NCI-H345 treated with DMSO at 0.1 percent for 48 hours (cell line): ENCODE measurements around the gene SLC13A3.

Experiments
- DNase-seq: peaks from one replicate; lab custom pipeline; 2025; ENCODE audit not compliant: unreplicated experiment; lab: John Stamatoyannopoulos, UW

Gene SLC13A3

DNA sequence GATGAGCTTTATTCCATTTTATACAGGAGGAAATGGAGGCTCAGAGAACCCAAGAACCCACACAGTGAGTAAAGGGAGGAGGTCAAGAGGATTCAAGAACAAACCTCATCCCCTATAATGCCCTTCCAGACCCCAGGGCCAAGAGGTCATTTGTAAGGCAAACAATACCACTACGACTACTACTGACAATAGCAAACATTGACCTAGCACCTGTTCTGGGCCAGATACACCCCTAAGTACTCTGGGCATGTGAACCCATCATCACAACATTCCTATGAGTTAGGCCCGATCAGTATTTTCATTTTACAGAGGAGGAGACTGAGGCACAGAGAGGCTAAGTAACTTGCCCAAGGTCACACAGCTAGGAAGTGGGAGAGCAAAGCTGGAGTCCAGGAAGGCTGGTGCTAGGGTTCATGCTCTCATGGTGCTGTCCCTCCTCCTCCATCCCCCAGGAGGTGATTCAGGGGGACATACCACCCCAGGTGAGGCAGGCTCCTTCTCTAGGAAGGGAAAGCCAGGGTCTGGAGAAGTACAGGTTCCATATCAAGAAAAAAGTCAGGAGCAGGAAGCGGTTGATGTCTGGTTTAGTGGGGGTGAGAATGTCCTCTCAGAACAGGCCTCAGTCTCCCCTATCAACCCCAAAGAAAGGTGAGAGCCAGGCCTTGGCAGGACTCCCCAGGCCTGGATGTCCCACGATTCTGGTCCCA lies 13.7 kb downstream of the SLC13A3 start:
- no peak for DNase-seq

DNA sequence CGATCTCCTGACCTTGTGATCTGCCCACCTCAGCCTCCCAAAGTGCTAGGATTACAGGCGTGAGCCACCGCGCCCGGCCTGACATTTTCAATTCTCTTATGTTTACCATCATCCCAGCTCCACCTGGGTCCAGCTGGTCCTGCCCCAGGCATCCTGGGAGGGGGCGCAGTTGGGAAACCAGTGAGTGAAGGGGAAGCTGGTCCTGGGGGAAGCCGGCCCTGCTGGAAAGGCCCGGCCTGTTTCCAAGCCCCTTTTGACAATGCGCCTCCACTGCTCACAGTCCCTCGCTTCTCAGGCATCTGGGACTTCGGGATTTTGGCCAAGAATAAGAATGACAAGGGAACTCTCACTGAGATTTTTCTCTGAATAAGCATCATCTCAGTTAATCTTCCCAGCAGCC lies 14.2 kb downstream of the SLC13A3 start:
- DNase-seq, result no peak

DNA sequence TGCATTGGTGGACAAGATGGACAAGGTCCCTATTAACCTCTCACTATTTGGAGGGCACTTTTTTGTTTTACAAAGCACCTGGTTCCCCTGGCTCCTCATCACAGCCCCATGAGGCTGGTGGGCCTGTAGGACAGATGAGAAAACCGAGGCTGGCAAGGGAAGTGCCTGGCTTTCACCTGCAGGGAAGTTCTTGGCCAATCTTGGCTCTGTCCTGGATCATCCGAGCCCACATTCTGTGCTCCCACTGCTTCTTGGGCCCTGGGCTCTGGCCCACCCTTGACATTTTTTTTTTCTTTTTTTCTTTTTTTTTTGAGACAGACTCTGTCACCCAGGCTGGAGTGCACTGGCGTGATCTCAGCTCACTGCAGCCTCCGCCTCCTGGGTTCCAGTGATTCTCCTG lies 14.7 kb downstream of the SLC13A3 start:
- DNase-seq, result no peak

DNA sequence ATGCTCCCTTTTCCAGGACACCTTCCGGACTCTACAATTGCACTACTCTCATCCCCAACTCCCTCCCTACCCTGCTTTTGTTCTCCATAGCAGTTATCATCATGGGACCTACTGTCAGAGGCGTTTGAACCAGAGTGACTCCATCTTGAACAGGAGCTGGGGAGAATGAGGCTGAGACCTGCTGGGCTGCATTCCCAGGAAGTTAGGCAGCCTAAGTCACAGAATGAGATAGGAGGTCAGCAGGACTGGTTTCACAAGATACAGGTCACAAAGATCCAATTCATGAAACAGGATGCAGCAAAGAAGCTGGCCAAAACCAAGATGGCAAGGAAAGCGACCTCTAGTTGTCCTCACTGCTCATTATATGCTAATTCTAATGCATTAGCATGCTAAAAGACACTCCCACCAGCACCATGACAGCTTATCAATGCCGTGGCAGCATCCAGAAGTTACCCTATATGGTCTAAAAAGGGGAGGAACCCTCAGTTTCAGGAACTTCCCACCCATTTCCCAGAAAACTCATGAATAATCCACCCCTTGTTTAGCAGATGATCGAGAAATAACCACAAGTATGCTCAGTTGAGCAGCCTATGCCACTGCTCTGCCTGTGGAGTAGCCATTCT lies 15.6 kb downstream of the SLC13A3 start:
- no peak for DNase-seq

DNA sequence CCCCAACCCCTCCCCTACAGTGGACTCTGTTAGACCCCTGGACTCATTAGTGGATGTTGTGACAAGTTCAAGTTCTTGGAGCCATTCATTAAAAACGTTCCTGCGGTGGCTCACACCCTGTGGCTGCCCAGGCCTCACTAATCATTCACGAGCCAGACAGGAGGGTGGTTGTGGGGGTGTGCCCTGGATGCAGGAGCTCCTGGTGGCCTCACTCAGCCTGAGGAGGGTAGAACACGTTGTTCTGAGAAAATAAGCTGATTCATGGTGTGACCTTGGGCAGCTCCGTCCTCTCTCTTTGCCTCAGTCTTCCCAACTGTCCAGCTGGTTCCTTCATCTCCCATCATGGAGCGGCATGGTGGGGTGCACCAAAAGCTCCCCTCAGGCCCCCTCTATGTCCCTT lies 16.7 kb downstream of the SLC13A3 start:
- no peak for DNase-seq

DNA sequence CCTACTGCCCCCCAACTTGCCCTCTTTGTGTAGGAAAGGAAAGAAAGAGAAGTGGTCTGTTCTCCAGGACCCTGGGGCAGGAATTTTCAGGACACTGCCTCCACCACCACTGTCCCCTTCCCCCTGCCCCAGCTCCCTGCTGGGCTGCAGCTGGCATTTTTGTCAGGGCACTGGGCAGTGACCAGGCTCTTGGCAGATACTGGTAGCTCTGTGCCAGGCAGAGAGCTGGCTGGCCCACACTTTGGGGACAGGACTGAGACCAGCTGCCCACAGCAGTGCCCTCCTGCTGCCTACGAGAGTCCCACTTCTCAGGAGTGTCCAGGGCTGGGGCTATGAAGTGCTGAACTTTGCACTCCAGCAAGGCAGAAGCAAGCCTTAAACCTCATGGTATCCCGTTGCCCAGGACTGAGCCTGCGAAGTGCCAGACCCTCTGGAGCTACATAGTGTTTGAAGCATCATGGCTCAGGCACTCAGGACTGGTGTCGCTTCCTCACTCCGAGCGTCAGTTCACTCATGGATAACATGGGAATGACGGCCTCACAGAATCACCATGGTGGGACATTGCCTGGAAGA lies 19.3 kb downstream of the SLC13A3 start:
- no peak for DNase-seq

DNA sequence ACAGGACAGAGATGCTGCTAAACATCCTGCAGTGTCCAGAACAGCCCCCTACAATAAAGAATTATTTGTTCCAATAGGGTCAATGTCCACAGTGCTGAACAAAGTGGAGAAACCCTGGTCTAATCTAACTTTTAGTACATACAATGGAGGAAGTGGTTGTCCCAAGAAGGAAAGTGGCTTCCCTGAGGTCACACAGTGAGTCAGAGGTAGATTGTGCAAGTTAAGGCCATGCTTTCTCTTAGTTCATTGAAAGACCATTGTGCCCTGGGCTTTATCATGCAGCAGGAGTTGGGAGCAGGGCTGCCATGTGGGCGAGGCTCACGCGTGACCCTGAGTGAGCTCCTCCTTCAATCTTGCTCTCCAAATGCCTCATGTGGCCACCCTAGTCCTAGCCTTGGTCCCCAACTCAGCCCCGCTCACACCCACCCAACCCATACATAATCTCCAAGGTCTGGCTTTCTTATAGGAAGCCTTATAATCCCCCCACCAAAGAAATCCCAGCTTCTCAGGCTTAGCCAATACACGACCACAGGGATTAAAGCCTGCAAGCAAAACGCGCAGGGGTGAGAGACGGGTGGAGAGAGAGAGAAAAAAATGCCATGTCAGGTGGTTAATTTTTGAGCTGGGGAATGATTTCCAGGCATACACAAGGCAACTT lies 19.9 kb downstream of the SLC13A3 start:
- DNase-seq, result no peak

DNA sequence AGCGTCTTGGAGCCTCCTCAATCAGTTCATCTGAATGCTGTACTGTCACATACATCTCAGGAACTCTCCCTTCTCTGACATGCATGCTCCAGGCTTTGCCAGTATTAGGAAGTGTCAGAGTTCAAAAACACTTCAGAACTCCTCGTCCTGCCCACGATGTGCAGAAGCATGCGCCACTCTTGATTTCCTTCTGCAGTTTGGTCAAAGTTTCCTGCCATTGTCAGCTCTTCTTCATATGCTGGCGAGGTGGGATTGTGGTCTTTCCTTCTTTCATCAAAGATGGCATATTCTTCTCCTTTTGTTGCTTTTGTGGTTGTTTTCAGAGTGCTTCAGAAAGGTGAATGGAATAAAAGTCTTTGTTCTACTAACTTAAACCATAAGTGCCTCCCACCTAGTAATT lies 21.0 kb downstream of the SLC13A3 start:
- no peak for DNase-seq

DNA sequence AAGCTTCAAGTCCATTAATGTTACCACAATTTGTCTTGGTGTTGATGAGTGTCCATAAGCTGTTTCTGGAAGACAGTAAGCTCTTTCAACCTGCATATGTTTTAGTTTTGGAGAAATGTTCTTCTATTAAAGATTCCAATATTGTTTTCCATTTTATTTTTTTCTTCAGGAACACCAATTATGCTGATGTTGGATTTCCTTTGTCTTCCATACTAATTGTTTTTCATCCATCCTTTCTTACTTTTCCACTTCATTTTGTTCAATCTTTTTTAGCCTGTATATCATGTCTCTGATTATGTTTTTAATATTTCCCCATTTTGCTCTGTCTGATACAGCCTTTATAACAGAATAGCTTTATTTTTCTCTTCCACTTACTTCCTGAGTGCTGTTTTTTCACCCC lies 21.9 kb downstream of the SLC13A3 start:
- no peak for DNase-seq

DNA sequence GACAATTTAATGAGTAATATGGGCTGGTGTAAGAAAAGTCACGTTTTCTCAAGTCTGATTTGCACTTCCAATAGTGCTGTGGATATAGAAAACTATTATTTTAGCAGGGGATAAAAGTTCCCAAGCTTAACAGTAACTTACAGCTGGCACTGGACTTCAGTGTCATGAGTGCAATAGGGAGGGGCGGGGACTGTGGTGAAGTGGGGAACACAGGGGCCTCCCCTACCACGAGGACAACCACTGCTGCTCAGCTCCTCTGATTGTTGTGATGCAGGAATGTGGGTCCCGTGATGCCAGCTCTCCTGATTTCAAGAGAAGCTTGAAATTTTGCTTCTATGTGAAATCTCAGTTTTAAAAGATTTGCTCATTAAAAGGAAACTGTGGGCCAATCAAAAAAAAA lies 24.0 kb downstream of the SLC13A3 start:
- DNase-seq, result no peak

DNA sequence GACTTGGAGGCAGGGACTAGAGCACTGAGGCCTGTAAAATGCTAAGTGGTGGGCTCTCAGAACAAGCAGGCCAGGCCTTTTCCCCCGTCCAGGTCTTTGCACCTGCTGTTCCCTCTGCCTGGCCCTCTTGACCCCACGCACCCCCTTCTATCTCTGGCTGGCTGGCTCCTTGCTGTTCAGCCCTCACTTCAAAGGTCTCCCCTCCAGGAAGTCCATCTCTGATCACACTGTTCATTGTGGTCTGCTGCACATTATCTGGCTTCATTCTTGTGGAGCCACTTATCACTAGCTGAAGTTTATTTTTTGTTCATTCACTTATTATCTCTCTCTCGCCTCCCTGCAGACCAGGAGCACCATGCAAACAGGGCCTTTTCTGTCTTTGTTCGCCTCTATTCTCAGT lies 24.5 kb downstream of the SLC13A3 start:
- peak; percentile 51 for DNase-seq

DNA sequence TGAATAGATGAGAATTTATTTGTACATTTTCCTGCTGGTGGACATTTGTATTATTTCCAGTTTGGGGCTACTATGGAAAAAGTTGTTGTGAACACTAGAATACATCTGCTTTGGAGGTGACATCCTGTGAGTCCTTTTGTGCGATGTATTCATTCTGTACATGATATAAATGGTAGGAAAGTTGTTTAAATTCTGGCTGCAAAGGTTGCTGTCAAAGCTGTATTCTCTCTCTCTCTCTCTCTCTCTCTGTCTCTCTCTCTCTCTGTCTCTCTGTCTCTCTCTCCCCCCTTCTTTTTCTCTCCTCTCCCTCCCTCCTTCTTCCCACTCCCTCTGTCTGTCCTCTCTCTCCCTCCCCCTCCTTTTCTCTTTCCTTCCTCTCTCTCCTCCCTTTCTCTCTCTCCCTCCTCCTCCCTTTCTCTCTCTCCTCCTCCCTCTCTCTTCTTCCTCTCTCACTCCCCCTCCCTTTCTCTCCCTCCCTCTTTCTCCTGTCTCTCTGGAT lies 25.3 kb downstream of the SLC13A3 start:
- no peak for DNase-seq

DNA sequence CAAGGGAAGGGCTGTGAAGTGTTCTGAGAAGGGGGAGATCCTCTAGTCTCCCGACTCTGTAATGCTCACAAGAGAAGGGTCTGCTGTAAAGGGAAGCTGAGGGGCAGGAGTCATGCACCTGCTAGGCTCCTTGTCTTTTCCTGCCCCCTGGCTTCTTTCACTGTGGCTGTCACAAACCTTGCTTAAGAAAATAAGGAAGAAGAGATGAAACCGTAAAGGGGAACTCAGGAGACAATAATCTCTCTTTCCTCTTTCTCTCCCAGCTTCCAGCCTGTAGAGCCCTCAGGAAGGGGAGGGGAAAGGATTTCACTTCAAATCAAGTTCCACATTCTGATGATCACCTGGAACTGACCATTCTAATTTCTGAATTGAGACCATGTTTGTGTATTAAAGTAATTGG lies 26.3 kb downstream of the SLC13A3 start:
- DNase-seq, result no peak

DNA sequence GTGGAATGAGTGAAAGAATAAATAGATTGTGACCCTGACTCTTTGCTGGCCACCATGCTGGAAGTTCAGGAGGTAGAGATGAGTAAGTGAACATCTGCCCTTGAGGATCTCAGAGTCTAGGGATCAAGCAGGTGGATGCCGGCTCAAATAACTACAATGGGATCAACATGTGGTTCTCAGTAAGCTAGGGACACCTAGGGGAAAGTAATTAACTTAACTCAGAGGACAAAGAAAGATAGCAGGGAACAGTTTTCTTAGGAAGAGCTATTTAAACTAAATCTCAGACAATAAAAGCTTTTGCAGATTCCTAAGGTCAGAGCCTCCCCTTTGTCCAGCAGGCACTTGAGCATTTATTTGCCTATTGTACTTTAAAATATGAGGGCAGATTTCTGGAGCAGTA lies 29.1 kb downstream of the SLC13A3 start:
- DNase-seq, result no peak

DNA sequence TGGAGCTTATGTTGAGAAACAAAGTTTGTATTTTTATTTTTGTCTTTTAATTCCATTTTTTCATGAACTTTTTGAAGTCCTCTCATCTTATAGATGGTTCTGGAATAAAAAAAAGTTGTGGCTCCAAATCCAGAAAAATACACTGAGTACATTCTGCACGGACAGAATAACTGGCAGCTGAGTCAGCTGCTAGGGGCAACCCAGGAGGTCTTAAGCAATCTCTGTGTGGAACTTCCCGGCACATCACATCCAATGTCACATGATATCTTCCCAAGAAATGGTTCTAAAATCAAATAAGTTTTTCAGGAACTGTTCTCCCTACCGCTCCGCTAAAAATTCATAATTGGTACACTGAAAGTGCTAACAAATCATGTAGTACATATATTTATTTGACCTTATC lies 29.8 kb downstream of the SLC13A3 start:
- no peak for DNase-seq

DNA sequence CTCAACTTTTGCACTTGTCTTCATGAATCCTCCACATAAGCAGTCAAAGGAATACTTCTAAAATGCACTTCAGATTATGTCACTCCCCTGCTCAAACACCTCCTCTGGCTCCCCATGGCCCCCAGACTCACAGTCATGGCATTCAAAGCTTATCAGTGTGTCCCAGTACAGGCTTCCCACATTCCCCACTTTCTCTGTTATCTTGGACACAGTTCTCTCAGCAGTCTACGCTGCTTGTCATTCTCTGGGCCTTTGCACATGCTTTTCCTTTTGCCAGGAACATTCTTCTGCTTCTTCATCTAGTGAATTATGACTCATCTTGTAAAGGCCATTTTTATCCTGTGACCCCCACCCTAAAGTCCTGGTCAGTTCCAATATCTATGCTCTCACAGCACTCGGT lies 31.8 kb downstream of the SLC13A3 start:
- no peak for DNase-seq

DNA sequence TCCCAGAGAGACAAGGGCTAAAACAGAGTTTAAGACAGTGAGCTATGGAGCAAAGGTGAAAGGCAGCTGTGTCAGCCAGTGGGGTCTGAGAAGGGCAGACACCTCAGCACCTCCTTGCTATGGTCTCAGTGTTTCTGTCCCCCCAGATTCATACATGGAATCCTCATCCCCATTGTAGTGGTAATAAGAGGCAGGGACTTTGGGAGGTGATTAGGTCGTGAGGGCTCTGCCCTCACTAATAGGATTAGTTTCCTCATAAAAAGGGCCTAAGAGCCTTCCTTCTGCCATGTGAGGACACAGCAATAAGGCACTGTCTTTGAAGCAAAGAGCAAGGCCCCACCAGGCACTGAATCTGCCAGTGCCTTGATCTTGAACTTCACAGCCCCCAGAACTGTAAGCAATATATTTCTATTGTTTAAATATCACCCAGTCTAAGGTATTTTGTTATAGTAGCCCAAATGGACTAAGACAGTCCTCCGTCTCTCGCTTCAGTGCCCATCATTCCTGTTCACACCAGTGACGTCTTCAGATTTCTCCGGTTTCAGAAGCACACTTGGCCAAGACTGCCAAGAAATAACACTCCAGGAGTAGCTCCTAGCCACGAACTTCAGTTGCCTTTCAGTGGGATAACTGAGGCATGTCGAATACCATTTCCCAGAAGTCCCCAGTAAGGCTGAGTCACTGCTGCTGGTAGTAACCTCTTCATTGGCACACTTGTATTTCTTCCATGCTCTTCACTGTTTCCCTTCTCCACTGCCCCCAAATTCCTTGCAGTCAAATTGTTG lies 32.8 kb downstream of the SLC13A3 start:
- DNase-seq, result no peak

DNA sequence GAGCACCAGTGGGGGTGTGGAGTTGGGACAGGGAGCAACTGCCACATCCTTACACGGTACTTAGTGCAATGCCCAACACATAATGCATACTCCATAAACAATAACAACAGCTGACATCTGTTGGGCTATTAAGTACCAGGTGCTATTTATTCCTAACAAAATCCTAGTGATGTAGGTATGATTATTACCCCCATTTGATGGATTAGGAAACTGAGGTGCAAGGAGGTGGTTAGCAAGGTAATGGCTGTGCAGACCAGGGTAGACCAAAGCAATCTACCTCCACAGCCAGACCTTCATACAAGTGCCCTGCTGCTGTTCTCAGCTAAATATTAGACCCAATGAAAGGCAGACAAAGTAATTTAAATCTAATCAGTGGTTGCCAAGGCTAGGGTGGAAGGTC lies 36.8 kb downstream of the SLC13A3 start:
- DNase-seq, result no peak

DNA sequence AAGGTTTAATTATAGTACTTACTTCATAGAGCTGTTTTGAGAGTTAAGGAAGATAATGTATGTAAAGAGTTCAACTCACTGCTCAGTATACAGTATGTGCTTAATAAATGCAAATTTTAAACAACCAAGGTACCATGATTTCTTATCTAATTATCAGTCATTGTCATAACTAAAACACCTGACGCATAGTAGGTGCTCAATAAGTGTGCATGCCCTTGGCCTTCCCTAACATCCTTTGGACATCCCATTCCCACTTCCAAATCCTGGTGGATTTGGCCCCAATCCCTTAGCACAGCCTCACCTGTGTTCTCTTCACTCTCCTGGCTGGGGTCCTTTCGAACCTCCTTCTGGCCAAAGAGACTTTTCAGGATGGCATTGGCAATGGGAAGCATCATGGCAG lies 41.1 kb downstream of the SLC13A3 start:
- DNase-seq, result no peak

DNA sequence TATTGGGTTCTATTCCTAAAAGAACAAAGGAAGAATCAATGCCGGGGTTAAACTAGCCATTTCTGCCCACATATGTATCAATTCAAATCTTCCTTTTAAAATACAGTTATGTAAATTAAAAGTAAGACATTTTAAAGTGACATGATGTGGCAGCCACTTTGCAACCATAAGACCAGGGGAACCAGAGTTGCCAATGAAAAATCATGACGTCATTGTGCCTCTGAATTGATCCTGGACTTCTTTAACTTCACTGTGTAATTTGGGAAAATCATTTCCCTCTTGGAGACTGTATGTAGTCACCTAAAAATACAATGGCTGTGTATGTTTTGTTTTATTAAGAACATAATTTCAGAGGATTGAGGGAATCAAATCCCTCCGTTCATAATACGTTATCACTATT lies 42.2 kb downstream of the SLC13A3 start:
- no peak for DNase-seq

DNA sequence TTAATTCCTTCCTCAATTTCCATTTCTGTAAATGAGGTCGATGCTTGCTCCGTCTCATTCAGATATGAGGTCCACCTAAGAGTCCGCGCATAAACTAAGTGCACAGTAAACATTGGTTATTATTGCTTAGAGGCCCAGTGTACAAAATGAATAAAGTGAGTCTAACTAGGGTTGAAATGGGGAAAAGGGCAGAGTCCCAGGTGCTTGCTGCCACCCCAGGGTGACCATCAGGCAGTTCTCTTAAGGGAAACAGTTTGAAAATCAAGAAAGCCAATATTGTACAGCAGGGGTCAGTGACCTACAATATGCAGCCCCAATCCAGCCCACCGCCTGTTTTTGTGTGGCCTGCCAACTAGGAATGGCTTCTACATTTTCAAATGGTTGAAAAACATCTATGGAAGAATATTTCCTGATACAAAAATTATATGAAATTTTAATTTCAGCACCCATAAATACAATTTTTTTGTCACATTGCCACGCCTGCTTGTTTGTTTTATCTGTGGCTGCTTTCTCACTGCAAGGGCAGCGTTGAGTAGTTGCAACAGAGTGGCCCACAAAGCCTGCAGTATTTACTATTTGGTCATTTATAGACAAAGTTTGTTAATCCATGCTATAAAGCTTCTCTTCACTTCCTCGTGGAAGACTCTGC lies 43.3 kb downstream of the SLC13A3 start:
- no peak for DNase-seq
